Effector memory CD4-positive, alpha-beta T cell (primary cell): ENCODE results near the gene HGFAC.

Source experiments
- DNase-seq, 3 donors: peaks; one replicate each; pipeline ENCODE4 v3.0.0-alpha.2; 2020
- H3K27ac ChIP-seq: 2 replicates; pipeline ENCODE4 v1.7.0; 2013; ENCODE audit warnings: mild to moderate bottlenecking, low read length, moderate library complexity; ENCODE audit not compliant: insufficient read depth, poor library complexity, severe bottlenecking
- H3K27me3 ChIP-seq: replicated peaks from 2 replicates; pipeline ENCODE4 v1.7.0; 2013; ENCODE audit warnings: mild to moderate bottlenecking, low read length; ENCODE audit not compliant: insufficient read depth, control insufficient read depth, poor library complexity, severe bottlenecking
- H3K36me3 ChIP-seq: 2 replicates; pipeline ENCODE4 v1.7.0; 2013; ENCODE audit warnings: mild to moderate bottlenecking, low read length, moderate library complexity; ENCODE audit not compliant: control insufficient read depth, insufficient read depth
- H3K4me1 ChIP-seq: 2 replicates; pipeline ENCODE4 v1.7.0; 2013; ENCODE audit warnings: low read length, mild to moderate bottlenecking; ENCODE audit not compliant: control insufficient read depth, insufficient read depth, poor library complexity, severe bottlenecking
- H3K4me3 ChIP-seq: 2 replicates; pipeline ENCODE4 v1.7.0; 2013; ENCODE audit warnings: low read length, low read depth, mild to moderate bottlenecking; ENCODE audit not compliant: insufficient read depth, poor library complexity, severe bottlenecking
- H3K9me3 ChIP-seq: 2 replicates; pipeline ENCODE4 v1.7.0; 2013; ENCODE audit warnings: mild to moderate bottlenecking, low read length, moderate library complexity; ENCODE audit not compliant: control insufficient read depth

HGFAC gene

GRCh38 chr4:3479358-3480101 lies 37.8 kb downstream of the HGFAC start:
- Histone ChIP-seq H3K27ac (no peak overlapping the region), H3K9me3 (no peaks in the 10 kb centered on the region), H3K4me1 (peaks cover 2% of the 10 kb centered on the region), H3K4me3 (no peak overlapping the region), H3K36me3 (no peaks in the 10 kb centered on the region), H3K27me3 (peaks cover 14% of the 10 kb centered on the region)
- DNase-seq = no peak

DNA sequence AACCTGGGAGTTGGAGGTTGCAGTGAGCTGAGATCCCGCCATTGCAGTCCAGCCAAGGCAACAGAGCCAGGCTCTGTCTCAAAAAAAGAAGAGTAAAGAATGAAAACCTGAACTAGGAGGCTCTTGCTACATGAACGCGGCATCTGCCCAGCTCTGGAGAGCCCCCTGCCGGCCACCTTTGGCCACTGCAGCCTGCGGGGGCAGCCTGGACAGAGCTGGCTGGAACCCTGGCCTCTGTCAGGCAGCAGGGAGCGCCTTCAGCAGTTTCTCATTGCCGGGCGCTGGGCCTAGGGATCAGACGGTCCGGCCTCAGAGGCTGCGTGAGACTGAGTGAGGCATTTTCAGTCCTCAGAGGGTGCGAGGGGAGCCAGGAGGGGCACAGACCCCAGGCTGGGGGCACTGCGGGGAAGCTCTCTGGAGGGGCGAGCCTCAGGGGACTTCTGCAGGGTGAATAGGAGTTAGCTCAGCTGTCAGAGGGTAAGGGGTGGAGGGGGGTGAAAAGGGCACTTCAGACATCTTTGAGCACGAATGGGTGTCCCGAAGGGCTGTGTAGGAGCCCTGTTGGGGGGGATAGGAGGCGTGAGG lies 38.9 kb downstream of the HGFAC start:
- peak; percentile 32 to 53 (median 37) for DNase-seq
- peaks cover 10% of the 10 kb centered on the region for H3K4me1 ChIP-seq
- H3K4me3 ChIP-seq = no peak overlapping the region
- H3K27ac ChIP-seq = no peak overlapping the region
- no peaks in the 10 kb centered on the region for H3K36me3 ChIP-seq
- H3K9me3 ChIP-seq = no peaks in the 10 kb centered on the region
- peaks cover 14% of the 10 kb centered on the region for H3K27me3 ChIP-seq

GRCh38 chr4:3481113-3481531 lies 39.4 kb downstream of the HGFAC start:
- Histone ChIP-seq H3K27ac (no peak overlapping the region), H3K27me3 (peaks cover 14% of the 10 kb centered on the region), H3K4me3 (no peak overlapping the region), H3K36me3 (no peaks in the 10 kb centered on the region), H3K4me1 (peaks cover 10% of the 10 kb centered on the region), H3K9me3 (no peaks in the 10 kb centered on the region)
- DNase-seq = no peak

DNA sequence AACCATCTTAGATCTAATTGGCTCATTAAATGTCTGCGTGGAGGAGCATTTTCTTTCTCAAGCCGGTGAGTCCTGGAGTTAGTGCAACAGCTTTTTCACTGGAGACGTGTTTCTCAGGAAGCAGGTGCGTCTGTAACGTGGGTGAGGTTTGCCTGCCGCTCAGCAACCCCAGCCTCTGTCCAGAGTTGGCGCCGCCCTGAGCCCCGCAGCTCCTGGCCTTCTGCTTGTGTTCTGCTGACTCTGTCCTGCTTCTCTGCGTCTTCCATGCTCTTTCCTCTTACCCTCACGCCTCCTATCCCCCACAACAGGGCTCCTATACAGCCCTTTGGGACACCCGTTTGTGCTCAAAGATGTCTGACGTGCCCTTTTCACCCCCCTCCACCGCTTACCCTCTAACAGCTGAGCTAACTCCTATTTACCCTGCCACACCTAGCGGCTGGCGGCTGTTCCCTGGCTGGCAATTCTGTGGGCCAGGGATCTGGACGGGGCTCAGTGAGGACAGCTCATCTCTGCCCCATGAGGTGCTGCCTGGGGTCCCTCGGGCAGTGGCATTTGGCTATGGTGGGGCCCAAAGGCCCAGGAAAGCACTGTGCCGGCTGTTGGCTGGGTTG lies 40.1 kb downstream of the HGFAC start:
- H3K4me3 ChIP-seq = no peak overlapping the region
- peaks cover 14% of the 10 kb centered on the region for H3K27me3 ChIP-seq
- peaks cover 10% of the 10 kb centered on the region for H3K4me1 ChIP-seq
- H3K9me3 ChIP-seq = no peaks in the 10 kb centered on the region
- H3K36me3 ChIP-seq = no peaks in the 10 kb centered on the region
- H3K27ac ChIP-seq = no peak overlapping the region
- DNase-seq = no peak

DNA sequence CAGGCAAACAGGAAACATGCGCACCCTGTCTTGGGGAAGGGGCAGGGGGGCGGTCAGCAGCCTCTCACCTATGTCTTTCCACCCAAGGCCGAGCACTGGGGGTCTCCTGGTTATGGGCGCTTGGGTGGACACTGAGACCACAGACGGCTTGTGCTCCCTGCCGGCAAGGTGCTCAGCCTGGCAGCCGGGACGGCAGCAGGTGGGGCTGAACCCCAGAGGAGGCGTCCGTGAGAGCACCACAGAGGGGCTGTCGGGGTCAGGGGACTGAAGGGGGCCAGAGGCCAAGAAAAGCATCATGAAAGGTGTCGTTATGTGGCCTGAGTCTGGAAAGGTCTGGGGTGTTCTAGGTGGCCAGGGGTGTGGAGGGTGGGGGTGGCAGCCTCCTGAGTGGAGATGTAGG lies 40.9 kb downstream of the HGFAC start:
- Histone ChIP-seq H3K27me3 (peaks cover 14% of the 10 kb centered on the region), H3K4me3 (no peak overlapping the region)
- no peak for DNase-seq

GRCh38 chr4:3483471-3483921 lies 41.7 kb downstream of the HGFAC start:
- peaks cover 10% of the 10 kb centered on the region for H3K4me1 ChIP-seq
- DNase-seq = no peak
- H3K27me3 ChIP-seq = peaks cover 14% of the 10 kb centered on the region
- no peak overlapping the region for H3K27ac ChIP-seq
- H3K9me3 ChIP-seq = no peaks in the 10 kb centered on the region
- no peaks in the 10 kb centered on the region for H3K36me3 ChIP-seq
- H3K4me3 ChIP-seq = no peak overlapping the region

More for the DNA sequence above, 40.9 kb downstream of the HGFAC start:
- Histone ChIP-seq H3K4me1 (peaks cover 10% of the 10 kb centered on the region), H3K27ac (no peak overlapping the region), H3K36me3 (no peaks in the 10 kb centered on the region), H3K9me3 (no peaks in the 10 kb centered on the region)

- H3K27me3 ChIP-seq = peaks cover 14% of the 10 kb centered on the region
- H3K4me1 ChIP-seq = peaks cover 10% of the 10 kb centered on the region
- no peak overlapping the region for H3K4me3 ChIP-seq
- H3K9me3 ChIP-seq = no peaks in the 10 kb centered on the region
- H3K27ac ChIP-seq = no peak overlapping the region
- DNase-seq = no peak
- no peaks in the 10 kb centered on the region for H3K36me3 ChIP-seq
Observed at GRCh38 chr4:3484057-3484973, 42.5 kb downstream of the HGFAC start.

DNA sequence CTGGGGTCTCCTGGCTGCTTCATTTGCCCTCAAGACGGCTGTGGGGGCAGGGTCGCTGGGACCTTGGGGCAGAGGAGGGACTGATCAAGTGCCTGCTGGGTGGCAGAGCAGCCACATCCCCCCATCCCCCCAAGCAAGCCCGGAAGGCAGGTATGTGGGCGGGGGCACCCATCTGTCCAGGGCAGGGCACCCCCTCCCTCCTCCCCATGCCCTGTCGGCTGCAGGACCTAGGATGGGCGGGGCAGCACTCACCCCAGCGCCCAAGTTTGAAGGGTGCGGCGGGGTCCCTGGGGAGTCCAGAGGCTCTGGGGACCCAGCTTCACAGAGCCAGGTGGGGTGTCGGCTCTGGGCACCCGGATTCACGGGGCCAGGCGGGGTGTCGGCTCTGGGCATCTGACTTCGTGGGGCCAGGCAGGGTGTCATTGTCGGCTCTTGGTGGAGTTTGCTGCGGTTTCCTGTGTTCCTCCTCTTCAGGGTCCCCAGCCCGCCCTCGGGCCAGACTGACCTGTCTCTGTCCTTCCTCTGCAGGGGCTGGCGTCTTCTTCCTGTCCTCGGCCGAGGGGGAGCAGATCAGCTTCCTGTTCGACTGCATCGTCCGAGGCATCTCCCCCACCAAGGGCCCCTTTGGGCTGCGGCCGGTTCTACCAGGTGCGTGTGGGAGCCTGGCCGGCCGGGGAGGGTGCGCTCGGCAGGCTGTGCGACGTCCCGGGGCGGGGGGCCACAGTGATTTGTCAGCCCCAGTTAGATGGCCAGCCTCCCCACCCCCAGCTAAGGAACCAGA lies 43.4 kb downstream of the HGFAC start:
- Histone ChIP-seq H3K9me3 (no peaks in the 10 kb centered on the region), H3K4me3 (no peak overlapping the region), H3K4me1 (peaks cover 10% of the 10 kb centered on the region), H3K36me3 (no peaks in the 10 kb centered on the region), H3K27me3 (peaks cover 8% of the 10 kb centered on the region), H3K27ac (no peak overlapping the region)
- no peak for DNase-seq

GRCh38 chr4:3485886-3486540 lies 44.2 kb downstream of the HGFAC start:
- peaks cover 4% of the 10 kb centered on the region for H3K27me3 ChIP-seq
- no peaks in the 10 kb centered on the region for H3K9me3 ChIP-seq
- H3K27ac ChIP-seq = no peak overlapping the region
- DNase-seq = no peak
- no peak overlapping the region for H3K4me3 ChIP-seq
- H3K4me1 ChIP-seq = peaks cover 10% of the 10 kb centered on the region
- H3K36me3 ChIP-seq = no peaks in the 10 kb centered on the region
